HG03558 (cell line): ENCODE measurements around the gene RPS6KB1.
"Not testable (repeated sequence)": the region's sequence is repeated elsewhere in the genome, so short reads cannot be mapped to it uniquely, and the experiment has no call there.

Experiments used
- ATAC-seq: cut with Tn5 transposase; IDR thresholded peaks from one replicate; pipeline ENCODE4 v1.9.1; 2021; ENCODE audit warnings: moderate number of reproducible peaks; ENCODE audit not compliant: unreplicated experiment; ENCODE audit errors: extremely low read depth

RPS6KB1 gene

DNA sequence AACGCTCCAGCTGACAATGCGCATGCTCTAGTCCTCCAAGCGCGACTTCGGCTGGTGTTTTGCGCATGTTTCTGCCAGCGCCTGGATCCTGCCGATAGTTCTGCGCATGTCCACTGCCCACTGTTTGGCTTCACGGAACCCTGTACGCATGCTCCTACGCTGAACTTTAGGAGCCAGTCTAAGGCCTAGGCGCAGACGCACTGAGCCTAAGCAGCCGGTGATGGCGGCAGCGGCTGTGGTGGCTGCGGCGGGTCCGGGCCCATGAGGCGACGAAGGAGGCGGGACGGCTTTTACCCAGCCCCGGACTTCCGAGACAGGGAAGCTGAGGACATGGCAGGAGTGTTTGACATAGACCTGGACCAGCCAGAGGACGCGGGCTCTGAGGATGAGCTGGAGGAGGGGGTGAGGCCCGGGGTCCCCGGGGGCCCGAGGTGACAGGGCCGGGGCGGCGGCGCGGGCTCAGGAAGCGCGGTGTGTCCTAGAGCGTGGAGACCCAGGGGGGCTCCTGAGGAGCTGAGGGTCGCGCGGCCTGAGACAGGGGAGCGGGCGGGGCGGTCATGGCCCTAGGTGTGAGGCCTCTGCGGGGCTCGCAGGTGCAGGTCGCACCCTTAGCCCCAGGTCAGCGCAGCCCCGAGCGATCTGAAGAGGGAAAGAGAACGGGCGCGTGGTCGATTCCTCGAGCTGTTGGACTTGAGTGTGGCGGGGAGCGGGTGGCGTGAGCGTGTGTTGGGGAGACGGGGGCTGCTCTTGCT lies at the start of gene RPS6KB1, which contains the start of gene TUBD1:
Gene RPS6KB1 (plus strand): TSS at position 198 of the 752 bp plus-strand sequence. CDS start 64 bp downstream, at position 262.
Gene TUBD1 (minus strand): TSS at position 20 of the 752 bp plus-strand sequence. CDS start 1,941 bp downstream, outside the sequence.
- peak; percentile 70 for ATAC-seq

DNA sequence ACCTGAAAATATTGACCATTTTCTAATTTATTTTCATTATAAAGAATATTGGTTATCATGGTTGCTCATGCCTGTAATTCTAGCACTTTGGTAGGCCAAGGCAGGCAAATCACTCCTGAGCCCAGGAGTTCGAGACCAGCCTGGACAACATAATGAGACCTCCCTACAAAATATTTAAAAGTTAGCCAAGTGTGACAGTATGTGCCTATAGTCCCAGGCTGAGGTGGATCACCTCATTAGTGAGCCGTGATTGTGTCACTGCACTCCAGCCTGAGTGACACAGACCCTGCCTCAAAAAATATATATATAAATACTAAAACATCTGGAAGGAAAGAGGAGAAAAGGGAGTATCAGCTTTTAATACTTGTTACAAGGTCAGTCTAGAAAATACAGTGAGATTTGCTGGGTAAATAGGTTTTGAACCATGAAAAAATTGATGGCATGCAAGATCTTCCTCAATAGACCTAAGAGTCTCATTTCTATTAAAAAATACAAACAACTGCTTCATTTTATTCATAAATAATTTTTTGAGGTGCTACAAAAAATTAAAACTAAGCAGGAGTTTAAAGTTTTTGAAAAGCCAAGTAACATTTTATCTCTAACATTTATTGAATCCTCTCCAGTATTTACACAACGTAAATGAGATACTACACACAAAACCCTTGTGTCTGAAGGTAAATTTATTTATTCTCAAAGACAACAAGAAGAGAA lies 47.9 kb upstream of the RPS6KB1 start:
- no peak for ATAC-seq

DNA sequence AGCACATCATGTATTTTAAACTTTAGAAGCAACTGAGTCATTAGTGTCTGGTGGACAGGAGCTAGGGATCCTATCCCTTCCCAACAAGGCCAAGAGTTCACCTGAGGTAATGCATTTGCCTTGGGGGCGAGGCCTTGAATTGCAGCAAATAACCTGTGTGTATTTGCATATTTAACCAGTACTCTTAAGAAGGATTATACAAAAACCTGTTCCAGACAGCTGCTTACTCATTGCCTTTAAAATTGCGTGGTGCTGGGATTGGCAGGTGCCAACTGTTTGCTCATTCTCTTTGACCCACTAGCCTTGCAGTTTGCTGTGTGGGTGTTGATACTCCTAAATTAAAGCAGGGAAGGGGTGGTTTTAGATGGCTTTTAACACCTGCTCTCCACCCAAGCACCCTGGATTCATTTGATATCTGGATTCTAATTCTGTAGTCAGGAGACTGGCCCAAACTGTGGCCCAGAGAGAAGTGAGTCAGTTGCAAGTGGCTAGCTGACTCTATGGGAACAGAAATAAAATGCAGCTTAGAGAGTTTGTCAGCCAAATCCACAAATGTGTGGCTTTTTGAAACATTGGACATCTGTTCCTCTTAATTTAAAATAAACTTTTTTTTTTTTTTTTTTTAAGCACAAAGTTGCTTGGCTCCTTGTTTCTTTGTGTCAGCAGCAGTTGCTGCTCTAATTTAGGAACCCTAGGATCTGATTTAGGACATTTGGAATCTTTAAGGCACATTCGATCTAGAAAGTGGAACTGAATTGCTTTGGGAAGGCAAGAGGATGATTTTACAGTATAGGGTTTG lies 47.1 kb upstream of the RPS6KB1 start:
- ATAC-seq, result no peak

DNA sequence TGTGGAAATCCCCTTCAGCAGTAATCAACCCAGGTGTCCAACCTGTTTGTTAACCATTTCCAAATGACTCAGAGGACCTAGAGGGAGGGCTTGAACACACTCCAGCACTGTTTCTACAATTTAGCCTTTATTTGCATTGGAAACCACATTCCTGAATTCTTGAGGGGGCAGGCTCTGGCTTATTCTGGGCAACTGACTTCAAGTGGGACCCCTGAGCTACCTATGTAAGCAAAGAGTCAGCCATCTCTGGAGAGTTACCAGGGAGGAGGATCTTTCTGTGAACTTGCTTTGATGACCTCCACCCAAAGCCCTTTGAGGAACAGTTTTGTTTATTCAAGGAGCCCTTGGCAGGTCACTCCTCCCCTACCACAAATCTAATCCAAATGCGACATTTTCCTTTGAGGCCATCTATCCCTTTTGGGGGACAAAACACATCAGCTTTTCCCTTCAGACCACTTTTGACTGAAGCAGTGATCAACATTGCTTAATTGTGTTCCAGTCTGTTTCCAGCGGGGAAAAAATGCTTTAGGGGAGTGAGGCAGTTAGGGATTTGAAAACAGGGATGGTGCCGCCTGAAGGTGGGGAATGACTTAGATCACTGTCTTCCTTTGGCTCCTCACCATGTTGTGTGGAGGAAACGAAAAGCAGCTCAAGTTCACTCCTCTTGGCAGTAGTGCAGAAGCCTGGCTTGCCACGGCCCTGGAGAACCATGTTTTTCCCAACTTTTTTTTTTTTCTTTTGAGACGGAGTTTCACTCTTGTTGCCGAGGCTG lies 46.3 kb upstream of the RPS6KB1 start:
- no peak for ATAC-seq

DNA sequence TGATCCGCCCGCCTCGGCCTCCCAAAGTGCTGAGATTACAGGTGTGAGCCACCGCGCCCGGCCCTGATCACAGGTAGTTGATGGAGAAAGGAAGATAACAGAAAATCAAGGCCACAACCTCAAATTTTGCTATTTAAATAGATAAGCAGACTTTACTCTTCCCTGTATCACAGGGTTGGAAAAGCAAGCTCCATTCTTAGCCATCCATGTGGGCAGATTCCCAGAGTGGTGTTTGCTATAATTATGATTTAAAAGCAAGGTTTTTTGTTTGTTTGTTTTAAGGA lies 44.6 kb upstream of the RPS6KB1 start:
- ATAC-seq, result no peak

DNA sequence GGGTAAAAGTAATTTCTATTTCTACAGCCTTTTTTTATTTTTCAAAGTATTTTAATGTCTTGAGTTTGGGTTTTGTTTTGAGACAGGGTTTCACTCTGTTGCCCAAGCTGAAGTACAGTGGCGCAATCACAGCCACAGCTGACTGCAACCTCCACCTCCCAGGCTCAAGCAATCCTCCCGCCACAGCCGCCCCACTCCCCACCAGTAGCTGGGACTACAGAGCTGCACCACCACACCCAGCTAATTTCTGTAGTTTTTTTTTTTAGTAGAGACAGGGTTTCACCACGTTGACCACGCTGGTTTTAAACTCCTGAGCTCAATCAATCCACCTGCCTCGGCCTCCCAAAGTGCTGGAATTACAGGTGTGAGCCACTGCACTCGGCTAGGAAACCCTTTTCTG lies 44.1 kb upstream of the RPS6KB1 start:
- ATAC-seq, result no peak

DNA sequence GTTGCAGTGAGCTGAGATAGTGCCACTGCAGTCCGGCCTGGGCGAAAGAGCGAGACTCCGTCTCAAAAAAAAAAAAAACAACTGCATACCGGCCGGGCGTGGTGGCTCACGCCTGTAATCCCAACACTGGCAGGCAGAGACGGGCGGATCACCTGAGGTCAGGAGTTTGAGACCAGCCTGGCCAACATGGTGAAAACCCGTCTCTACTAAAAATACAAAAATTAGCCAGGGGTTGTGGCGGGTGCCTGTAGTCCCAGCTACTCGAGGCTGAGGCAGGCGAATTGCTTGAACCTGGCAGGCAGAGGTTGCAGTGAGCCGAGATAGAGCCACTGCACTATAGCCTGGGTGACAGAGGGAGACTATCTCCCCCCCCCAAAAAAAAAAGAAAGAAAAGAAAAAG lies 42.6 kb upstream of the RPS6KB1 start:
- ATAC-seq, result not testable (repeated sequence)

DNA sequence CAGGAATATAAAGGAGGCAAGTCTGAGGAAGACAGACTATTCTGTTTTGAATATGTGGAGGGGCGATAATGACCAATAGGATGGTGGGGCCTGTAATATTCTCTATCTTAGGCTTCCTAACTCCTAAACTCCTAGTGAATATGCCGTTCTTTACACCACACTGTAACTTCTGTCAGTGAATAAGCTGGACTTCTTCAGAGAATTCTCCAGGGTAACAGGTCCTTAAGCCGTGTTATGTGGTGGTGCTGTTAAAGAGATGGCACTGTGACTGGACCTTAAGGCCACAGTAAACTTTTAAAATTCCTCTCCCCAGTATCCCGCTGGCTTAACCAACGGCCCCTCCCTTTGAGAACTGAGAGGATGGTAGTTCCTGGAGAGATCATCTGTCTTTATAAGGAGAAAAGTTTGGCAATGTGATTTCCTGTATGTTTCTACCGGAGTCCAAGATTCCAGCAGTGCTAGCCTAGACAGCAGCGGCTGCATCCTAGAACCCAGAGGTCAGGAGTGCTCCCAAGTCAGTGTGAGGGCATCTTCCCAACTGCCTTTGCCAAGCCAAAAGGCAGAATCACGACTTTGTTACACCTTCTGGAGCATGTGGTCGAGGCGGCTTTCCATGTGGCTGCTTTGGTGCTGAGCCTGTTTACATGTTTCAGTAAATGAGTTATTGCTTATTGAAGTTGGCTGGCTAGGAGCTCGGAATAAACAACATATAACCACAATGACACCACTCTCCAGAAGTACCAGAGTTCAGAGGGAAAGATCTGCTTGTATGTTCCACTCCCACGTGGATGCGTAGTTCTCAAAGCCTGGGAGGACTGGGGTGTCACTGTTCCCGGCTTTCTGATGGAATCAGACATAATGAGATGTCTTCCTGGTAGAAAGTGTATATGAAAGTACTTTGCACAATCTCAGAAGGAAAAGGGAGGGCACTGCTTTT lies 41.2 kb upstream of the RPS6KB1 start:
- ATAC-seq, result no peak

DNA sequence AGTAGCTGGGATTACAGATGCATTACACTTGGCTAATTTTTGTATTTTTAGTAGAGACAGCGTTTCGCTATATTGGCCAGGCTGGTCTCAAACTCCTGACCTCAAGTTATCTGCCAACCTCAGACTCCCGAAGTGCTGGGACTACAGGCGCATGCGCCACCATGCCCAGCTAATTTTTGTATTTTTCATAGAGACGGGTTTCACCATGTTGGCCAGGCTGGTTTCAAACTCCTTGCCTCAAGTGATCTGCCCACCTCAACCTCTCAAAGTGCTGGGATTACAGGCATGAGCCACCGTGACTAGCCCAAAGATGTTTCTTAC lies 40.1 kb upstream of the RPS6KB1 start:
- not testable (repeated sequence) for ATAC-seq

DNA sequence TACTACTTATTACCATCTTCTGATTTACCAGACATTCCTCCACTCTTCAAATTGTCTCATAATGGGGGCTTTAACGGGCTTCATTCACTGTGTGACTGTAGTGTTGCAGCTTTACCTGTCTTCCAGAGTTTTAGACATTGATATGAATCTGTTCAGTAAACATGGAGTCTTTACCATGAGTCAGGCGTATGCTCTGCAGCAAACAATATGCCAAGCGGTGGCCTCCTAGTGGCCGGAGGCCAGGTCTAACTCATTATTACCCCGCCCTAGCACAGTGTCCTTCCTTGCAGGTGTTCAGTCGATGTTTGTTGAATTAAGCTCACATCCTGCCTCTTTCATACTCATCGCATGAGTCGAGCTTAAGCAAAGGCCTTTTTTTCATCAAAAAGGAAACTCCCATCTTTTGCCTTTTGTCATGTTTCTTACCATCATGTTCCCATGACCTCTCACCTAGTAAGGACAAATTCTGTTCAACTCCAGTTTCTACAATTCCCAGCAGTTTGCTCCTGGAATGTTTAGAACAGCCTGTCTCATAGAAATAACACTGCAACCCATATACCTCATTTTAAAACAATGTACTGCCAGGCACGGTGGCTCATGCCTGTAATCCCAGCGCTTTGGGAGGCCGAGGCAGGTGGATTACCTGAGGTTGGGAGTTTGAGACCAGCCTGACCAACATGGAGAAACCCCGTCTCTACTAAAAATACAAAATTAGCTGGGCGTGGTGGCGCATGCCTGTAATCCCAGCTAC lies 39.6 kb upstream of the RPS6KB1 start:
- ATAC-seq, result no peak

DNA sequence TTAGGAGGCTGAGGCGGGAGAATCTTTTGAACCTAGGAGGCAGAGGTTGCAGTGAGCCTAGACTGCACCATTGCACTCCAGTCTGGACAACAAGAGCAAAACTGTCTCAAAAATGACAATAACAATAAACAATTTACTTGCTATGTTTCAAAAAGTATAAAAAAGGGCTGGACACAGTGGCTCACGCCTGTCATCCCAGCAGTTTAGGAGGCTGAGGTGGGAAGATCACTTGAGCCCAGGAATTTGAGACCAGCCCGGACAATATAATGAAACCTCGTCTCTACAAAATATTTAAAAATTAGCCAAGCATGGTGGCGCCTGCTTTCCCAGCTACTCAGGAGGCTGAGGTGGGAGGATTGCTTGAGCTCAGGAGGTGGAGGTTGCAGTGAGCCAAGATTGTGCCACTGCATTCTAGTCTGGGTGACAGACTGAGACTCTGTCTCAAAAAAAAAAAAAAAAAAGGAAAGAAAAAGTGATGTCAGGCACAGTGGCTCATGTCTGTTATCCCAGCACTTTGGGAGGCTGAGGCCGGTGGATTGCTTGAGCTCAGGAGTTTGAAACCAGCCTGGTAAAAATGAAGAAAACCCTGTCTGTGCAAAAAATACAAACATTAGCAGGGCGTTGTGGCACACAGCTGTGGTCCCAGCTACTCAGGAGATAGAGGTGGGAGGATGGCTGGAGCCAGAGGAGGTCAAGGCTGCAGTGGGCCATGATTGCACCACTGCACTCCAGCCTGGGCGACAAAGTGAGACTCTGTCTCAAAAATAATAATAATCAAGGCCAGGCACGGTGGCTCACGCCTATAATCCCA lies 38.8 kb upstream of the RPS6KB1 start:
- ATAC-seq, result not testable (repeated sequence)

DNA sequence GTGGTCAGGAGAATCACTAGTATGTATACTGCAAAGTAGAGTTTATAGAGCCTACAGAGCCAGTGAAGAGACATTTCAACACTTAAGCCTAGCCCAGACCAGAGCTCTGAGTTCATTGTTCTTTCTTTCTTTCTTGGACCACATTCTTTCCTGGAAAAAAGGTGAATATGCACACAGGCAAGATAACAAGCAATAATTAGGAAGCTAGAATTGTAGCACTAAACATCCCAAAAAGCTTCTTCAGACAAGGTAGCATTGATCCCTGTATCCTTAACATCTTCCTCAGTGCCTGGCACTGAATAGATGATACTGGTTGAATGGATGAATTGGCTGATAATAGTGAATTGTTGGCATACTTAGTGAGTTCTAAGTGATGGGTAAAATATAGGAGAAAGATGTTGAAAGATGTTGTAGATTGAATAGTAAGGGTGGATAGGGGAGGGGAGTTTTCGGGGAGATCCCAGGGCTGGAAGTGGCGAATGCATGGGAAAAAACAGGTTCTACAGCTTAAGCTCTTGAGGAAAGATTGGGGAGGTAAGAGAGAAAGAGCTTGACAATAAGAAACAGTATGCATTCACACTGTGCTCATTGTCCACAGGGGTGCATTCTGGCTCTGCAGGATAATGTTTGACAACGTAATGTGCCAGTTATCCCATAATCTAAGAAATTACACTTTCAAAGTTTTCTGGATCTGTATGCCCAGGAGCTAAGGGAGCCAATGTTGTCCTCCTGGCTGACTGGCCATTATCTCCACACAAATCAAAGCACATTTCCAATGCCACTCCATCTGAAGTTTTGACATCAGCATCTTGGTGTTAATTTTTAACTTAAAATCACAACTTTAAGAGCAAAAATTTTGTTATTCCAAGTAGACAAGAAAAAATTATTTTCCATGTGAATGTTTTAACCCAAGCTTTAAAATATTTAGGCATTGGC lies 35.8 kb upstream of the RPS6KB1 start:
- ATAC-seq, result no peak

DNA sequence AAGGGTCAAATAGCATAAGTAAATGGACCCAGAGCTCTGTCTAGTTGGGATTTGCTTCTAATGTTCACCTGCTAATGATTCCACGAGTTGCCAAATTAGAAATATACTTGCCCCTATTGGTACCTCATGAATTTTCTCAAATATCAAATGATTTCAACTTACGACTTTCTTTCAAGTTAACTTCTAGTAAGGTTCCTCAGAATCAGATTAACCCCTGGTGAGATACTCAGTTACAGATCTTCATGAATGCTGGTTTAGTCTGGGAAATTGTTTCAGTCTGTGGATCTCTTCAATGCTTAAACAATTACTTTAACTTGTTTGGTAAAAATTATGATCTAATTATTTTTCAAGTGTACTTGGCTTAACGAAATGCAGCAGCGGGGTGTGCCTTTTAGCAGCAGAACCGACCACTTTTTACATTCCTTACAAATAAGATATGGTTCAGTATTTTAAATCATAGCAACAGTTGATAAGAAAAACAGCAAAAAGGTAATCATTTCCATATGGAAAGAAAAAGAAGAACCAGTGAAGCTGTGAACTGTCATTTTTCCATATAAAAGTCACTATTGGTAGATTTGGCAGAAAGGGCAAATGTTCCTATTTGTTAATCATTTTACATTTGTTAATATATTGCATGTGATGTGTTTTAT lies 34.6 kb upstream of the RPS6KB1 start:
- no peak for ATAC-seq

DNA sequence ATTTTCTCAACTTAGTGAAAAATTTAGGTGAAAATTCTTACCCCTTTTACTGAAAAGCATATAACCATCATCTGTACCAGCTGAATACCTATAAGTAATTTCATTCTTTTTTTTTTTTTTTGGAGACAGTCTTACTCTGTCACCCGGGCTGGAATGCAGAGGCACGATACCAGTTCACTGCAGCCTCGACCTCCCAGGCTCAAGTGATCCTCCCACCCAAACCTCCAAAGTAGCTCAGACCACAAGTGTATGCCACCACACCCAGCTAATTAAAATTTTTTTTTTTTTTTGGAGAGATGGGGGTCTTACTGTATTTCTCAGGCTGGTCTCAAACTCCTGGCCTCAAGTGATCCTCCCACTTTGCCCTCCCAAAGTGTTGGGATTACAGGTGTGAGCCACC lies 34.0 kb upstream of the RPS6KB1 start:
- ATAC-seq, result no peak

DNA sequence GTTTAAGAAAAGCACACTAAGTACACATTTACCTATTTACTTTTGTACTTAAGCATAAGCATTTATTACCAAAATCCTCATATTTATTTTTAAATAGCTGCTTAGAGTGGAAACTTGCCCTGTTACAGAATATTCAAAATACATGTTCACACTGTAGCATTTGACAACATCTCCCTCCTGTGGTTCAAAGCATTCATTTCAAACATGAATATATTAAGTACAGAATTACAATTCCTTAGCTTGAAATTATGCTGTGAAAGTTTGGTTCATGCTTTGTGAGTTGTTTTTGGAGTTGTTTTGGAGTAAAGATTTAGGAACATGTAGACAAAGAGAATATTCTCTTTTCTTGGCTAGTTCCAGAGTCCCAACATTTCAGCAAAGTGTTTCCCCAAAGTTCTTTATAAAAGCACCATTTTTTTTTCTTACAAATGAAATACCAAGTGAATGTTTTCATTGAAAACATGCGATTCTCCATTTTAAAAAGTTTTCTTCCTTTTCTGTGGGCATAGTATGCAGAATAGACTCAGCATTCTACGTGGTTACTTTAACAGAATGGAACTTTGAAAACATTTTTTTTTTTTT lies 33.4 kb upstream of the RPS6KB1 start:
- ATAC-seq, result no peak

DNA sequence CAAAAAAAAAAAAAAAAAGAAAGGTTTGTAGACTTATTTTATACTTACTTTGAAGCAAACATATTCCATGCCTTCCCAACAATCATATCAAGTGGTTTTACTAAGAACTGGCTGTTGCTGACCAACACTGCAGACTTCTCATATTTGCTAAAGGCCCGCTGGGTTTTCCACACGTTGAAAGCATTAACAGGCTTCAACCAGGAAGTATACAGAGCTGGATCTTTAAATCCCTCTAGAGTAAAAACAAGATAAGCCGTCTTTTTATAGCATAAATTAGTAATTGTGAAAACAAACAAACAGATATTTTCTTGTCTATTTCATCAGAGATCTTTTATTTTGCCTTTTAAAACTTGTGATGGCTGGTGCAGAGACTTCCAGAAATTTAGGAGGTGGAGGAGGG lies 29.3 kb upstream of the RPS6KB1 start:
- no peak for ATAC-seq
